LNCAP (cell line): ENCODE measurements around the gene SEC24D.

Experiments
- TF ChIP-seq, protein P1 (sequence below): fragments of 450-650 bp; IDR thresholded peaks from 2 replicates; pipeline ENCODE4 v1.5.1; 2017; ENCODE audit warnings: mild to moderate bottlenecking

SEC24D gene

DNA sequence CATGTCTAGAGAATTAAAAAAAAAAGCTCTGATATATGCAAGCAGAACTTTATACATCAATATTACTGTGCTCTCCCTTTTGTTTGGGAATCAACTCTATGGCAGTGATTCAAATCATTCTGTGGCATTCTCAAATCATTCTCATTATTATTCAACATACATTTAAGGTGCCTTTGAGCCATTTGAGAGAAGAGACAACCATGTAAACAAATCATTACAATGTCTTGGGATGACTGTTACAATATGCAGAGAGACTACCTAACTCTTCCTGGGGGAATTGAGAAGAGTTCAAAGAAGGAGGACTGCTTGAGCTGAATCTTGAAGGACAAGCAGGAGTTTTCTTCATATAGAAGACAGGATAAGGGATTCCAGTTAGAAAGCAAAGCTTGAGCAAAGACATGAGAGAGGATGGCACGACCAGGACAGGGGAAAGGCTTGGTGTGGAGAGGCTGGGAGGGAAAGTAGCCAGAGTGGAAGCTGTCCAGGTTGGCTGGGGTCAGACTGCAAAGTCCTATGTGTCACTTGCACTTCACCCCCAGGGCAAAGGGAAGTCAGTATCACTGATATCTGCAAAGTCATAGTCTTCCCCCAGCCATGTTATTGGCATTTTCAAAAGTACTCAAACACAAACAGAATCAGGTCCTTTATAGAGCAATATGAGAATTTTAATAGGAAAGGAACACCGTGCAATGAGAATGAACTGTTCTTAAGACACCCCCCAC lies 9.0 kb downstream of the SEC24D start:
- TF ChIP-seq, protein P1, sequence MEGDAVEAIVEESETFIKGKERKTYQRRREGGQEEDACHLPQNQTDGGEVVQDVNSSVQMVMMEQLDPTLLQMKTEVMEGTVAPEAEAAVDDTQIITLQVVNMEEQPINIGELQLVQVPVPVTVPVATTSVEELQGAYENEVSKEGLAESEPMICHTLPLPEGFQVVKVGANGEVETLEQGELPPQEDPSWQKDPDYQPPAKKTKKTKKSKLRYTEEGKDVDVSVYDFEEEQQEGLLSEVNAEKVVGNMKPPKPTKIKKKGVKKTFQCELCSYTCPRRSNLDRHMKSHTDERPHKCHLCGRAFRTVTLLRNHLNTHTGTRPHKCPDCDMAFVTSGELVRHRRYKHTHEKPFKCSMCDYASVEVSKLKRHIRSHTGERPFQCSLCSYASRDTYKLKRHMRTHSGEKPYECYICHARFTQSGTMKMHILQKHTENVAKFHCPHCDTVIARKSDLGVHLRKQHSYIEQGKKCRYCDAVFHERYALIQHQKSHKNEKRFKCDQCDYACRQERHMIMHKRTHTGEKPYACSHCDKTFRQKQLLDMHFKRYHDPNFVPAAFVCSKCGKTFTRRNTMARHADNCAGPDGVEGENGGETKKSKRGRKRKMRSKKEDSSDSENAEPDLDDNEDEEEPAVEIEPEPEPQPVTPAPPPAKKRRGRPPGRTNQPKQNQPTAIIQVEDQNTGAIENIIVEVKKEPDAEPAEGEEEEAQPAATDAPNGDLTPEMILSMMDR, result no peak

DNA sequence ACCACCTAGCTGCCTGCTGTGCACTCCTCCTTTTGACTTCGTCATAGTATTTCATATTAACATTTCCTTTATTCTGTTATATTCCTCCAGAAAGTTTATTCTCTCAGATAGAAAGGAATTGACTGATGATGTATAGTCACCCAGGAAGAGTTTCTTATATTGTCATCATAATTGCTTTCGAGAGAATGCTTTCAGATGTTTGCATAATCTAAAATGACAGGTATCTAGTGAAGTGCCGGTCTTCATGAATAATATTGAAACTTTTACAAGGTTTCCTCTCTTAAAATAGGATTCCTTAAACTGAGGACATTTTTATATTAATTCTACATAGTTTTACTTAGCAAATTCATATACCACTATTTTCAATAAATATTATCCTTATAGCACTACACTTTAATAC lies 10.1 kb downstream of the SEC24D start:
- TF ChIP-seq, protein P1, result no peak

DNA sequence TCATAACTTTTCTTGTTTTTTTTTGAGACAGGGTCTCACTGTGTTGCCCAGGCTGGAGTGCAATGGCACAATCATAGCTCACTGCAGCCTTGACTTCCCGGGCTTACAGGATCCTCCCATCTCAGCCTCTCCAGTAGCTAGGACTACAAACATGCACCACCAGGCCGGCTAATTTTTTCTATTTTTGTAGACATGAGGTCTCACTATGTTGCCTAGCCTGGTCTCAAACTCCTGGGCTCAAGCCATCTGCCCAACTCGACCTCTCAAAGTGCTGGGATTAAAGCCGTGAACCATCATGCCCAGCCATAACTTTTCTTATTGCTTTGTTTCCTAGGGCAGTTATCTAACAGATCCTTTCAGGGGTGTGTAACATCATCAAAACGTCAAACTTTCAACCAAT lies 11.8 kb downstream of the SEC24D start:
- TF ChIP-seq, protein P1, result no peak

DNA sequence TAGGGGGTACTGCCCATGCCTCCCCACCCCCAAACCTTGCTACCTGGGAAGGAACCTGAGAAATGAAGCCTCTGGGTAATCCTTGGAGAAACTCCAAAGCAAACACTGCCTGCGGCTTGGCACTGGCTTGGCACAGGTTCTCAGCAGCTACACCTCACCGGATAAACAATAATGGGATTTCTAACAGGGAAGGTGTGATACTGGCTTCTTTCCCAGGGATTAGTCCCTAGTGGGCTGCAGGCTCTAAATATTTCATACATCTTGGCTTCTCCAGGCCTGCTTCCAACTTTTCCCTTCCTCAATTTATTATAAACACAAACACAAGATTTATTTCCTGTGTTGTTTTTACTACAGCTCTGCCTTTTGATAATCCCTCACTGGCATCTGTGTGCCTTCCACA lies 12.5 kb downstream of the SEC24D start:
- TF ChIP-seq, protein P1, result no peak

DNA sequence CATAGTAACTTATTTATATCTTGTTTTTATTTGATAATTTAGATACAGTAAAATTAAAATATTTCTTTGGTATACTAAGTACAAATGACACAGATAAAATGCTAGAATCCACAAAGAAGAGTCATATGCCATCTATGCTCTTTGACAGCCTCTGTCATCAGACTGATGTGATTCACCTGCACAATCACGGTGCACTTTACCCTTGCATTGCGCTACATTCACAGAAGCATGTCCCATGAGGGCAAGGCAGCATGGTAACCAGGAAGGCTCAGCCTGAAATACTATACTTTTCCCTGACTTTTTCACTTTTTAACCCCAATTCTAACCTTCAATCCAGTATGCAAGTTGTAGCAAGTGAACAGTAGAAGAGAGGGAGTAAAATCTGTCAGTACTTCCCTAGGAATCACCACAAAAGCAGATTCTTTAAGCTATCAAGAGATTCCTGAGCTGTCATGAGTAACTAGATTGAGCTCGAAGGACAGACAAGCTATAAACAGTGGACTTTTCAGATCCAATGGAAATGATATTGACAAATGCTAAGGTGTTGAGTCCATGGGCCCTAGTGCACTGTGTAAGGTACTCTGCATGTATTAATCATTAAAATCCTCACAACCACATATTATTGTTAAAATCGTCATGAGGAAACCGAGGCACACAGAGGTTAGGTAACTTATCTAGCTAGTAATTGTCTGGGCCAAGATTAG lies 14.2 kb downstream of the SEC24D start:
- TF ChIP-seq, protein P1, result no peak

DNA sequence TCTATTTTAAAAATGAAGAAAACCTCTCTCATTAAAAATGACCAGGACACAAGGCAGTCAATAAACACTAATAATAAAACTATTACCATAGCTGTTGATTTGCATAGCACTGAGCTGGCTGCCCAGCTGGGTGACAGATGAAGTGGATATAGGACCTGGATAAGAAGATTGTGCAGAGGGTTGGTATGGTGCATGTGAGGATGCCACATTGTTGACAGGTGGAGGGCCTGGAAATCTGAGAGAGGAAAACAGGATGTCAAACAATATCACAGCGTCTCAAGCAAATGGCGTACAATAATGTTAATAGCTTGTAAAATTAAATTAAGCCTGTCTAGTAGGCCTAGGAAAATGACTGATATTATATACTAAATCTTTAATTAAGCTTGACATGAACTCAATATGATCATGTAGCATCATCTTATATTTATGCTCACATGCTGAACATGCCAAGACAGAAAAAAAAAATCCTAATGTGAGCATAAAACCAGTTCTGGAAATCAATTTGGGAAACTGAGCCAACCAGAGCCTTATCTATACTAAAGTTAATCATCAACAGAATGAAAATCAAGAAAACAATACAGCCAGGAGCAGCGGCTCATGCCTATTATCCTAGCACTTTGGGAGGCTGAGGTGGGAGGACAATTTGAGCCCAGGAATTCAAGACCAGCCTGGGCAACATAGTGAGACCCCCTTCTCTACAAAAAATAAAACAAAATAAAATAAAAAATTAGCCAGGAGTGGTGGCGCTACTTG lies 18.6 kb downstream of the SEC24D start:
- TF ChIP-seq, protein P1, result no peak

DNA sequence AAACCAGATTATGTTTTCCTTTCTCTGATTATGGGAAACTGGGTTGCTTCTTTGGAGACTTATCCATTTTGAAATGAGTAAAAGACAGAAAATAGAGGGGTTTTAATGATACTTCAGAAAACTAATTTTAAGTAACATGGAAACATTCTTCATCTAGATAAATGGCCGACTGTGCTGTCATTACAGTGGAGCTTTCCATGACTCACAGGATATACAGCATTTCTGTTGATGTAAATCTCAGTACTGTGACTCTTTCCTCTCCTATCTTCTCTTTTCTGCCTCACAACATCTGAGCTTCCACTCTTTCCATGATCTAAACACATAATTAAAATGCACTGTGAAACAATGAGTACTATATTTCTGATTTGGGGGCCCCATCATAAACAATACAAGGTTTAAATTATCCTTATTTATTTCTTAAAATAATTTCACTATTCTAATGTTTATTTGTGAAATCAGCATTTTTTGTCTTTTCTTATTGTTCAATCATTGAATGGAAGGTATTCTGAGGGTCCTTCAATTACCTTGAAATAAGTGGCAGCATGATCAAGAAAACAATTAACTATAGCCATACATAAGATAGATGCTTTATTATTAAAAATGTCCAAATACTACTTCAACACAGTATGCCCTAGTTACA lies 19.3 kb downstream of the SEC24D start:
- TF ChIP-seq, protein P1, result no peak
